GM18870 (cell line): ENCODE results near the gene ITPA.

Experiments
- ATAC-seq: cut with Tn5 transposase; IDR thresholded peaks from one replicate; pipeline ENCODE4 v1.9.1; 2021; ENCODE audit warnings: moderate library complexity; ENCODE audit not compliant: unreplicated experiment

The ITPA gene

DNA sequence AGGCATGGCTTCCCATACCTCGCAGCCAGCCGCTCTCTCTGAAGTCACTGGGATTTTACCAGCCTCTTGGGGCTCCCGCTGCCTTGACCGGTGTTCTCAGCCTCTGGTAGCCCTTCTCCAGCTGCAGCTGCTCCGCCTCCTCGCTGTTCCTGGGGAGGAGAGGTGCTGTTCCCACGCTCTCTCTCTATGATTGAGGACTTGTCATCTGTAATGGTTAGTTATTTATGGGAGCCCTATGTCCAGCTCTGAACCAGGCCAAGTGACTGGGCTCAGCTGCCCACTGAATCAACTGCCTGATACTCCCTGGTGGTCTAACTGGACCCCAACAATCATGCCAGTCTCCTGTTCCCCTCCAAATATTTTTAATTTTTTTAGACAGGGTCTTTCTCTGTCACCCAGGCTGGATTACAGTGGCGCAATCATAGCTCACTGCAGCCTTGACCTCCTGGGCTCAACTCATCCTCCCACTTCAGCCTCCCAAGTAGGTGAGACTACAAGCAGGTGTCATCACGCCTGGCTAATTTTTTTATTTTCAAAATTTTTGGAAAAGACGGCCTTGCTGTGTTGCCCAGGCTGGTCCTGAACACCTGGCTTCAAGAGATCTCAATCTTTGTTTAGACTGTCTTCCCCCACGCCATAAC is 34.5 kb downstream of the ITPA start:
- ATAC-seq: no peak

DNA sequence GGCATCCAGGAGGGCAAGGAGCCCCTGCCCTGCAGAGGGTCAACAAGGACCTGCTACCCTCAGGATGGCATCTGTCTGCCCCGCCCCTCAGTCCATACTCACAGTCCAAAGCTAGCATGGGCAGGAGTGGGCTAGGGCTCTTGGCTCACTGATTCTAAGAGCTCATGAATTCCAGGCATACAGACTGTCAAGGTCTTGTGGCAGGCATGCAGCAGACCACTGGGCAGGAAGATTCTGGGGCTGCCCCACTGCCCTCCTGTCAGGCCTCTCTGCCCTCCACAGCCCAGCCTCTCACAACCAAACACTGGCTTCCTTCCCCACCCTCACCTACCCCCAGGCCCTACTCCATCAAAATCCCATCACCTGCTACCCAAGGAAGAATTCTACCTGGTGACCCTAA is 35.3 kb downstream of the ITPA start:
- no peak for ATAC-seq

DNA sequence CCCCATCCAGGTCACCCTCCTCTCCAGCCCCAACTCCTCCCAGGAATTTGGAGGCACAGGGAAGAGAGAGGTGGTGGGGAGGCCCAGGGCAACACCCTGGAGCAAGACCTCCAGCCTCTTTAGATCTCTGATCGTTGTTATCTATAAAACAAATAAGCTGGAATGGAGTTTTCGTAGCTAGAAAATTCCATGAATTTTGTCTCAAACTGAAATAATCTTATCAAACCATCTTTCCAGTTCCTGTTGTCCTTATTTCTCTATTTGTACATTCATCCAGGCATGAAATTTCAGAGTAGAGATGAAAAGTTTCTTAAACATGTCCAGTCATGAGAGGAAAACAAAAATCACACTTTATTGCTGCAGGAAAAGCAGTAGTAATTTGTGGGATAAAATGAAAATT is 35.9 kb downstream of the ITPA start:
- no peak for ATAC-seq

- ATAC-seq: no peak
Observed at GRCh38 chr20:3245711-3246110, 36.4 kb downstream of the ITPA start.

GRCh38 chr20:3246682-3247081 is 37.4 kb downstream of the ITPA start:
- no peak for ATAC-seq

- ATAC-seq: no peak
Observed at GRCh38 chr20:3247638-3248037, 38.3 kb downstream of the ITPA start.

DNA sequence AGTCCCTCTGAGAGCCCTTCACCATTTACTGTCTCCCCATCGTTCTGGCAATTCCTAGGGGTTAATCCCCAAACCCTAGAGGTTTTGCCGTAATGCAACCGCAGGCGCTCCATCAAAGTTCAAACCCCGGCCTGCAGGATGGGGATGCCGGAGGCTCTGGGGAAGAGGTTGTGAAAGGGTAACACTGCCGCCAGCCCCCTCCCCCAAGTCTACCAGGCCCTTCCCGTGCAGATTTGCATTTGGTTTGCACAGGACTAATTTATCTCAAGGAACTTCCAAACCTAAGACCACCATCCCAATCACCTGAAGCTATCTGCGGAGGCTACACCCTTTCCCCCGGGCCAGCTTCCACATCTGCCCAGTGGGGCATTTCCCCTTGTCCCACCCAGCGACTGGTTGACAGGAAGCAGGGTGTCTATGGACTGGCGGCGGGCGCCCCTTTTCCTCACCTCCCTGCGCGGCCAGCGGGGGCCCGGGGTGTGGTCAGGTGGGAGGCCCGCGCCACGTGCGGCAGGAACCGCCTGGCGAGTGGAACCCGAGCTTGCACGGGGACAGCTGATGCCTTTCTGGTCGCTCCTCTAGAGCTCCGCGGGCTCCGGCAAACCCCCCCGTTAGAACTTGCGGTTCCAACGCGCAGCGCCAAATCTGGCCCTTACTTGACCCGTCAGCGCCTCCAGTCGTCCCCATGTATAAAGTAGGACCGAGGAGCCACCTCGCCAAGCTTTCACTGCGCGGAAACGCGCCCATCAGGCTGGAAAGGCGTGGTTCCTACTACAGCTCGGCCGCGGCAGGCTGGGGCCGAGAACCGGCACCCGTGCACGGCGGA is 39.1 kb downstream of the ITPA start:
- ATAC-seq: no peak

DNA sequence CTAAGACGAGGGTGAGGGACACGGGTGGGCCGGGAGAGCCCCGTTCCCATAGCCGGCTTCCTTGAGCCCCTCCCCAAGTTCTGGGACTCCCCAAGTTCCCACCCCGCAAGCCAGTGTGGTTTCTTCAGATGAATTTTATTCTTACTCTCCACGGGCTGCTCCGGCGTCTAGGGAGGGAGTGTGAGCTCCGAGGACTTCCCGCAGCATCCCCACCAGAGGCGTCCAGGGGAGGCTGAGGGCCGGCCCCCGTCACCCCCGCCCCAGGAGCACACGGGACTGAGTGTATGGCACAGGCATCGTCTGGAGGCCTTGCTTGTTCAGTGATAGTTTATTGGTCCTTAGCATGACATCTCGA is 39.7 kb downstream of the ITPA start:
- no peak for ATAC-seq

- no peak for ATAC-seq
Observed at GRCh38 chr20:3250091-3250504, 40.8 kb downstream of the ITPA start.

GRCh38 chr20:3251806-3252205 is 42.5 kb downstream of the ITPA start:
- no peak for ATAC-seq

GRCh38 chr20:3255728-3256127 is 46.4 kb downstream of the ITPA start:
- no peak for ATAC-seq

DNA sequence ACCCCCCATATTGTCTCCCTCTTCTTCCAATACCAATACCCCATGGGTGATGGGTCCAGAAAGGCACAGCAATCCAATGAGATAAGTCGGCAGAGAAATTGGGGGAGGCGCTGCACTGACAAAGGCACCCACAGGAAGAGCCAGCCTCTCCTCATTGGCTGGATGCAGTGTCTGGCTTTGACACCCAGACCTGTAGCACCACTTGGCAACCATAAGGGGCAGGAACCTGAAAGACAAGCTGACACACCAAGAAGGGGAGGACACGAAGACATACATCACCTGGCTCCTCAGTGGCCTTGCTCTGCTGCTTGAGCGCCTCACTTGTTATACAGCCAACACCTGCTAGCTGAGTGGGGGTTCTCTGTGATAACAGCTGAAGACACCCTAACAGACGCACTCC is 49.1 kb downstream of the ITPA start:
- ATAC-seq: no peak

GRCh38 chr20:3262566-3262965 is 53.3 kb downstream of the ITPA start:
- ATAC-seq: no peak

- ATAC-seq: no peak
Observed at GRCh38 chr20:3270051-3270450, 60.8 kb downstream of the ITPA start.

GRCh38 chr20:3273371-3273770 is 64.1 kb downstream of the ITPA start:
- ATAC-seq: no peak
